Measurements from ENCODE around the gene PITPNC1.
"Not testable (repeated sequence)": the region's sequence is repeated elsewhere in the genome, so short reads cannot be mapped to it uniquely, and the experiment has no call there.

DNA sequence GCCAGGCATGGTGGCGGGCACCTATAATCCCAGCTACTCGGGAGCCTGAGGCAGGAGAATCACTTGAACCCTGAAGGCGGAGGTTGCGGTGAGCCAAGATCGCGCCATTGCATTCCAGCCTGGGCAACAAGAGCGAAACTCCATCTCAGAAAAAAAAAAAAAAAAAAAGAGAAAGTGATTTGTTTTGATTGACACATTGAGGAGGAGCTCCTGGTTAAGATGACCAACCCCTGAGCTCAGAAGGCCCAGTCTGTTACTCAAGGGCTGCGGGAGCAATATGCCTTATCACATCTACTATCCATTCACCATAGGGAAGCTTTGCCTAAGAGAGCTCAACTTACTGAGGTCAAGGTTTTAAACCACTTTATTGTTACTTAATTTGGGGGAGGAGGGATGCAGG, 268.1 kb downstream of the PITPNC1 start:
- TF ChIP-seq, protein P1, sequence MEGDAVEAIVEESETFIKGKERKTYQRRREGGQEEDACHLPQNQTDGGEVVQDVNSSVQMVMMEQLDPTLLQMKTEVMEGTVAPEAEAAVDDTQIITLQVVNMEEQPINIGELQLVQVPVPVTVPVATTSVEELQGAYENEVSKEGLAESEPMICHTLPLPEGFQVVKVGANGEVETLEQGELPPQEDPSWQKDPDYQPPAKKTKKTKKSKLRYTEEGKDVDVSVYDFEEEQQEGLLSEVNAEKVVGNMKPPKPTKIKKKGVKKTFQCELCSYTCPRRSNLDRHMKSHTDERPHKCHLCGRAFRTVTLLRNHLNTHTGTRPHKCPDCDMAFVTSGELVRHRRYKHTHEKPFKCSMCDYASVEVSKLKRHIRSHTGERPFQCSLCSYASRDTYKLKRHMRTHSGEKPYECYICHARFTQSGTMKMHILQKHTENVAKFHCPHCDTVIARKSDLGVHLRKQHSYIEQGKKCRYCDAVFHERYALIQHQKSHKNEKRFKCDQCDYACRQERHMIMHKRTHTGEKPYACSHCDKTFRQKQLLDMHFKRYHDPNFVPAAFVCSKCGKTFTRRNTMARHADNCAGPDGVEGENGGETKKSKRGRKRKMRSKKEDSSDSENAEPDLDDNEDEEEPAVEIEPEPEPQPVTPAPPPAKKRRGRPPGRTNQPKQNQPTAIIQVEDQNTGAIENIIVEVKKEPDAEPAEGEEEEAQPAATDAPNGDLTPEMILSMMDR (IDR thresholded peaks at IDR 0.05) = not testable (repeated sequence)
- not testable (repeated sequence) for TF ChIP-seq POLR2AphosphoS5, POLR2A, EP300 (IDR thresholded peaks at IDR 0.05)

All from suprapubic skin (tissue), 4 donors.